GM12878 (cell line): ENCODE results near the gene TCF7L1. TPM values are rescaled to one million over a fixed set of nuclear protein-coding genes. Genes with fewer than 3 reads are reported as not detected.

Experiments used
- ATAC-seq: fragments of 200-7000 bp; cut with Tn5 transposase; 3 replicates; pipeline ENCODE4 v1.9.1; 2020; ENCODE audit warnings: mild to moderate bottlenecking, moderate library complexity
- BruUV-seq: library from RNA; stranded (reverse); fragments of 400-500 nt; replicated peaks from 2 replicates; lab custom pipeline; 2021; lab: Mats Ljungman, UMichigan
- CTCF ChIA-PET: fragments of 300-600 bp; sonication (Branson Sonifier 250); formaldehyde crosslinking; extraction: SDS; loops from one replicate; lab custom pipeline; 2021; ENCODE audit warnings: inconsistent platforms; lab: Yijun Ruan, JAX
- POLR2A ChIA-PET: fragments of 350-600 bp; formaldehyde crosslinking; extraction: SDS; loops from one replicate; lab custom pipeline; 2021; ENCODE audit warnings: inconsistent platforms; lab: Charles Lee
- RAD21 ChIA-PET: fragments of 300-600 bp; sonication (Branson Sonifier 250); formaldehyde crosslinking; loops from one replicate; lab custom pipeline; 2023; ENCODE audit warnings: antibody characterized with exemption; ENCODE audit not compliant: unreplicated experiment; lab: Charles Lee
- SMC1A ChIA-PET: fragments of 300-600 bp; sonication (Branson Sonifier 250); formaldehyde crosslinking; loops from one replicate; lab custom pipeline; 2023; ENCODE audit not compliant: unreplicated experiment, uncharacterized antibody; lab: Charles Lee
- DNase-seq: peaks from one replicate; pipeline ENCODE4 v3.0.0-alpha.2; 2011; ENCODE audit warnings: low read depth, low spot score
- FAIRE-seq: peaks from 3 replicates; lab custom pipeline; 2011; peaks lifted over from hg19 to GRCh38; lab: Jason Lieb, UNC
- H2AFZ ChIP-seq: 2 replicates; pipeline ENCODE4 v1.6.0; 2011; ENCODE audit warnings: low read depth, low read length, control low read depth; ENCODE audit not compliant: control insufficient read depth
- H3K27ac ChIP-seq: 2 replicates; pipeline ENCODE4 v1.5.1; 2011; ENCODE audit warnings: control low read depth; ENCODE audit not compliant: control insufficient read depth, insufficient read depth
- H3K27me3 ChIP-seq, 2 experiments: replicated peaks in 1 of 2; 2 replicates each; pipeline versions ENCODE4 v1.6.0 to v1.6.1; 2011; ENCODE audit warnings: low read length in 1 of 2; ENCODE audit not compliant: control insufficient read depth in 2 of 2, insufficient read depth in 2 of 2
- H3K36me3 ChIP-seq, 2 experiments: 2 replicates each; pipeline ENCODE4 v1.5.1; 2011; ENCODE audit warnings: low read length in 1 of 2; ENCODE audit not compliant: control insufficient read depth in 2 of 2, insufficient read depth in 2 of 2
- H3K4me1 ChIP-seq: 2 replicates; pipeline ENCODE4 v1.6.1; 2011; ENCODE audit warnings: mild to moderate bottlenecking, low read length, moderate library complexity, mixed read lengths; ENCODE audit not compliant: control insufficient read depth, insufficient read depth
- H3K4me2 ChIP-seq: 2 replicates; pipeline ENCODE4 v1.6.0; 2011; ENCODE audit warnings: control low read depth; ENCODE audit not compliant: control insufficient read depth, insufficient read depth
- H3K4me3 ChIP-seq: fragments of 200-600 bp; sonication (generic); 2 replicates; pipeline ENCODE4 v1.5.1; 2016
- H3K79me2 ChIP-seq: 2 replicates; pipeline ENCODE4 v1.6.0; 2011; ENCODE audit warnings: low read length; ENCODE audit not compliant: control insufficient read depth, insufficient read depth
- H3K9ac ChIP-seq: 2 replicates; pipeline ENCODE4 v1.8.0; 2011; ENCODE audit warnings: low read length, control low read depth, mixed read lengths; ENCODE audit not compliant: control insufficient read depth, insufficient read depth
- H3K9me3 ChIP-seq: replicated peaks from 3 replicates; pipeline ENCODE4 v1.5.1; 2011; ENCODE audit warnings: mild to moderate bottlenecking, low read length; ENCODE audit not compliant: control insufficient read depth, insufficient read depth
- H4K20me1 ChIP-seq: 2 replicates; pipeline ENCODE4 v1.6.0; 2011; ENCODE audit not compliant: control insufficient read depth, insufficient read depth
- CBFB ChIP-seq: IDR thresholded peaks from 2 replicates; pipeline ENCODE4 v1.6.1; 2016; ENCODE audit warnings: antibody characterized with exemption, low read depth
- HDAC6 ChIP-seq: fragments of 200-600 bp; sonication (generic); IDR thresholded peaks from one replicate; pipeline ENCODE4 v1.8.0; 2017; ENCODE audit warnings: antibody characterized with exemption; ENCODE audit not compliant: unreplicated experiment
- NR2C2 ChIP-seq: IDR thresholded peaks from 2 replicates; pipeline ENCODE4 v1.6.1; 2011; ENCODE audit warnings: borderline replicate concordance, low read depth; ENCODE audit not compliant: control insufficient read depth, insufficient read length
- SMC3 ChIP-seq: IDR thresholded peaks from 2 replicates; pipeline ENCODE4 v1.6.1; 2011; ENCODE audit warnings: low read length, improper control_type of control experiment, borderline replicate concordance
- SP1 ChIP-seq: IDR thresholded peaks from one replicate; pipeline ENCODE4 v1.6.1; 2011; ENCODE audit warnings: low read depth, low read length
- WGBS: methylation state at CpG from one replicate; pipeline ENCODE4 v1.1.6; 2016; ENCODE audit warnings: low lambda C conversion rate; ENCODE audit not compliant: insufficient replicate concordance, insufficient coverage; ENCODE audit errors: missing lambda C conversion rate; 5-methylcytosine and 5-hydroxymethylcytosine counted together
- in situ Hi-C: fragments of 300-500 bp; cut with MboI; formaldehyde crosslinking; loops from 9 replicates; pipeline ENCODE4 v1.14.3; 2018; ENCODE audit warnings: mixed read lengths
- intact Hi-C: fragments of 100-400 bp; cut with micrococcal nuclease; formaldehyde crosslinking; loops from one replicate; pipeline ENCODE4 v1.14.2; 2022; ENCODE audit not compliant: unreplicated experiment
- polyA plus RNA-seq, 11 experiments: library from polyadenylated mRNA; depleted of rRNA in 4 of 11; unstranded in 6 of 11; stranded (reverse) in 5 of 11; fragments of >200 nt; fragmentation: Nextera tagmentation in 4 of 11; fragmentation: Illumina TruSeq in 1 of 11; extraction: Ambion mirVana in 4 of 11; extraction: Trizol in 1 of 11; gene quantifications; 1 replicate in 1 of 11; 2 replicates in 10 of 11; pipeline versions ENCODE4 v1.2.1 to v1.2.3, GENCODE V29; 2011 to 2016; ENCODE audit warnings: inconsistent platforms in 2 of 11, missing spikeins in 2 of 11, low read depth in 1 of 11
- total RNA-seq, 4 experiments: library from RNA; depleted of rRNA in 3 of 4; stranded (reverse); fragments of >200 nt in 3 of 4; fragmentation: Illumina TruSeq in 1 of 4; extraction: Trizol in 1 of 4; gene quantifications; 2 replicates each; pipeline versions ENCODE4 v1.2.1 to v1.2.3, GENCODE V29; 2013 to 2021
- TF ChIP-seq, protein P1 (sequence below): fragments of 150-350 bp; IDR thresholded peaks from 2 replicates; pipeline ENCODE4 v1.6.1; 2016; ENCODE audit warnings: low read depth, low read length
- TF ChIP-seq, protein P2 (sequence below): fragments of 450-650 bp; IDR thresholded peaks from 2 replicates; pipeline ENCODE4 v1.6.1; 2017; ENCODE audit warnings: low read depth, mild to moderate bottlenecking, moderate library complexity

The TCF7L1 gene
- total and polyA plus RNA-seq, 10 of the 15 experiments (the other 5 are each of a cell fraction or from before 2014, with no cell fraction given) = 0.03 to 0.11 (median 0.10) TPM; not detected in 7

DNA sequence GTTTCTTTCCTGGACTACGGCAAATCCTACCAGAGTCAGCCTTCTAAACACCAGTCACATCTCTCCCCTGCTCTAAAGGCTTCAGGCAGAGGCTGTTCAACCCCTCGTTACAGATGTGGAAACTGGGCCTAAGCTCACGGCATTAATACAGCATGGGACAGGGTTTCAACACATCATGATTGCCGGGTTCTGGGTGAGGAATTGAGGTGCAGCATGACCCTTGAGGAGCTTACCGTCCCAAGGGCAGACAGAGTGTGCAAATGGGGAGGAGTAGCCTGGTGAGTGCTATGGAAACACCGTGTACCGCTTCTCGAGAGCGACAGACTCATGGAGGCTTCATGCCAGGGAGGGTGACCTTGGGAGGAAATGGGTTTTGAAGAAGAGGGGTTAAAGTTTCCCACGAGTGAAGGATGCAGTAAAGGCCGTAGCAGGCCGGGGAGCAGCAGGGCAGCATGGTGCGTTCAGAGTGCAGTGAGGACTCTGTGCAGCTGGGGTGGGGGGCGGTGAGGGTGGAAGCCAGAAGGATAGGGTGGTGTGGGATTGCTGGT, 143.5 kb downstream of the TCF7L1 start (continued):
- TF ChIP-seq NR2C2 = no peak
- no peak for TF ChIP-seq CBFB
- no peak for TF ChIP-seq SP1
- TF ChIP-seq, protein P1, sequence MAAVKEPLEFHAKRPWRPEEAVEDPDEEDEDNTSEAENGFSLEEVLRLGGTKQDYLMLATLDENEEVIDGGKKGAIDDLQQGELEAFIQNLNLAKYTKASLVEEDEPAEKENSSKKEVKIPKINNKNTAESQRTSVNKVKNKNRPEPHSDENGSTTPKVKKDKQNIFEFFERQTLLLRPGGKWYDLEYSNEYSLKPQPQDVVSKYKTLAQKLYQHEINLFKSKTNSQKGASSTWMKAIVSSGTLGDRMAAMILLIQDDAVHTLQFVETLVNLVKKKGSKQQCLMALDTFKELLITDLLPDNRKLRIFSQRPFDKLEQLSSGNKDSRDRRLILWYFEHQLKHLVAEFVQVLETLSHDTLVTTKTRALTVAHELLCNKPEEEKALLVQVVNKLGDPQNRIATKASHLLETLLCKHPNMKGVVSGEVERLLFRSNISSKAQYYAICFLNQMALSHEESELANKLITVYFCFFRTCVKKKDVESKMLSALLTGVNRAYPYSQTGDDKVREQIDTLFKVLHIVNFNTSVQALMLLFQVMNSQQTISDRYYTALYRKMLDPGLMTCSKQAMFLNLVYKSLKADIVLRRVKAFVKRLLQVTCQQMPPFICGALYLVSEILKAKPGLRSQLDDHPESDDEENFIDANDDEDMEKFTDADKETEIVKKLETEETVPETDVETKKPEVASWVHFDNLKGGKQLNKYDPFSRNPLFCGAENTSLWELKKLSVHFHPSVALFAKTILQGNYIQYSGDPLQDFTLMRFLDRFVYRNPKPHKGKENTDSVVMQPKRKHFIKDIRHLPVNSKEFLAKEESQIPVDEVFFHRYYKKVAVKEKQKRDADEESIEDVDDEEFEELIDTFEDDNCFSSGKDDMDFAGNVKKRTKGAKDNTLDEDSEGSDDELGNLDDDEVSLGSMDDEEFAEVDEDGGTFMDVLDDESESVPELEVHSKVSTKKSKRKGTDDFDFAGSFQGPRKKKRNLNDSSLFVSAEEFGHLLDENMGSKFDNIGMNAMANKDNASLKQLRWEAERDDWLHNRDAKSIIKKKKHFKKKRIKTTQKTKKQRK = no peak
- TF ChIP-seq, all 136 proteins: peak for 0

DNA sequence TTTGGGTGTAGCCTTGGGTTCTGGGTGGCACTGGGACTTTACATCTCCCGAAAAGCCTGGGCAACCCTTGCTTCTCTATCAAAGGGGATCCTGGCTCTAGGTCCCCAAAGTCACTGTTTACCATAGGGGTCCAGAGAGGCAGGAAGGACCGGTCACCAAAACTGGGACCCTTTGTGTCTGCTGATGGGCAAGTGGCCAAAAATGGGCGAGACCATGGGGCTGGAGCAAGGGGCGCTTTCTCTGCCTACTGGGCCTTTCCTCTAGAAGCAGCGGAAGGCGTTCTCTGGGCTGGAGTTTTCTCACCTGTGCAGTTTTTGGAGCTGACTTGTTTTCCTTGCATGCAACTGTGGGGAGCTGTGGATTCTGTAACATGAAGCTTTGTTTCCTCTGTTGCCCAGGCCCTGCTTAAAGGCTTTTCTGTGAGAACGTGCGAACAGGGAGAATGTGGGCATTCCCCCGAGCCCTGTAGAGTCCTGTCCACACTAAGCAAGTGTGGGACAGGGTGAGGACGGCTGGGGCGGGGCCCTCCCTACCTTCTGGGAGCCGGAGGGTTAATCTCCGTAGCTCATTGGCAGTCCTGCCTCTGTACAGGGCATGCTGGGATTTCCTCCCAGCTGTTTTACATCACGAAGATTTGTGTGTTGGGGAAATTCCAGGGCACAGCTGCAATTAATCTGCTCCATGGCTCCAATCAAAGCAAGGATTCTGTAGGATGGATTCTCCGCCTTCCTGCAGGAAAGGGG, 144.4 kb downstream of the TCF7L1 start:
- ATAC-seq (peak; percentile 54), FAIRE-seq (no peak), DNase-seq (no peak)
- ChIA-PET SMC1A (interaction anchor here (0.9 kb wide), 1 partner anchor 273 kb away, joined by 3 read pairs; no protein-coding TSS in a partner anchor), POLR2A (no interaction called here), RAD21 (no interaction called here), CTCF (interaction anchor here (0.7 to 1.7 kb wide), 4 partner anchors 10 to 23 kb away, joined by 3 to 6 read pairs (median 3); no protein-coding TSS in a partner anchor)
- Histone ChIP-seq H3K79me2 (no peaks in the 10 kb centered on the region), H2AFZ (no peak overlapping the region), H3K4me3 (no peak overlapping the region), H3K4me2 (no peak overlapping the region), H4K20me1 (no peaks in the 10 kb centered on the region), H3K4me1 (no peaks in the 10 kb centered on the region), H3K36me3 (no peaks in the 10 kb centered on the region), H3K9me3 (no peaks in the 10 kb centered on the region), H3K27me3 (peaks cover 5 to 6% of the 10 kb centered on the region in 2 experiments; a peak in 3 of 4 replicates), H3K27ac (no peak overlapping the region), H3K9ac (no peak overlapping the region)
- BruUV-seq = no TSS peak
- 42% methylated on average over 15 of the region's 15 CpGs for WGBS
- in situ Hi-C loops = no loop called here
- TF ChIP-seq SMC3 (no peak), HDAC6 (no peak)
- TF ChIP-seq, protein P2, sequence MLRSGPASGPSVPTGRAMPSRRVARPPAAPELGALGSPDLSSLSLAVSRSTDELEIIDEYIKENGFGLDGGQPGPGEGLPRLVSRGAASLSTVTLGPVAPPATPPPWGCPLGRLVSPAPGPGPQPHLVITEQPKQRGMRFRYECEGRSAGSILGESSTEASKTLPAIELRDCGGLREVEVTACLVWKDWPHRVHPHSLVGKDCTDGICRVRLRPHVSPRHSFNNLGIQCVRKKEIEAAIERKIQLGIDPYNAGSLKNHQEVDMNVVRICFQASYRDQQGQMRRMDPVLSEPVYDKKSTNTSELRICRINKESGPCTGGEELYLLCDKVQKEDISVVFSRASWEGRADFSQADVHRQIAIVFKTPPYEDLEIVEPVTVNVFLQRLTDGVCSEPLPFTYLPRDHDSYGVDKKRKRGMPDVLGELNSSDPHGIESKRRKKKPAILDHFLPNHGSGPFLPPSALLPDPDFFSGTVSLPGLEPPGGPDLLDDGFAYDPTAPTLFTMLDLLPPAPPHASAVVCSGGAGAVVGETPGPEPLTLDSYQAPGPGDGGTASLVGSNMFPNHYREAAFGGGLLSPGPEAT = no peak
- intact Hi-C loops = no loop called here
